ENCODE data around the gene CLSTN2.
A peak's percentile ranks its signal among the peaks of the same experiment; 100 is the strongest.

The CLSTN2 gene

DNA sequence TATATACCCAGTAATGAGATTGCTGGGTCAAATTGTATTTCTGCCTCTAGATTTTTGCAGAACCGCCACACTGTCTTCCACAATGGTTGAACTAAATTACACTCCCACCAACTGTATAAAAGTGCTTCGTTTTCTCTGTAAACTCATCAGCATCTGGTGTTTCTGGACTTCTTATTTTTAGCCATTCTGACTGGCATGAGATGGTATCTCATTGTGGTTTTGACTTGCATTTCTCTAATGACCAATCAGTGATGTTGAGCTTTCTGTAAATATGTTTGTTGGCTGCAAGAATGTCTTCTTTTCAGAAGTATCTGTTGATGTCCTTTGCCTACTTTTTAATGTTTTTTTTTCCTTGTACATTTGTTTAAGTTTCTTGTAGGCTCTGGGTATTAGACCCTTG is 560.0 kb downstream of the CLSTN2 start:
- FAIRE-seq: no peak
- no peak for DNase-seq (ENCODE audit: low spot score)

GRCh38 chr3:140497331-140497730 is 562.3 kb downstream of the CLSTN2 start:
- FAIRE-seq (no peak), DNase-seq (ENCODE audit: low spot score) (no peak)

- peak; percentile 15 for DNase-seq (ENCODE audit: low spot score)
- no peak for FAIRE-seq
Observed at GRCh38 chr3:140499114-140499757, 564.3 kb downstream of the CLSTN2 start.

- DNase-seq (ENCODE audit: low spot score): no peak
- FAIRE-seq: no peak
Observed at GRCh38 chr3:140500473-140500872, 565.5 kb downstream of the CLSTN2 start.

DNA sequence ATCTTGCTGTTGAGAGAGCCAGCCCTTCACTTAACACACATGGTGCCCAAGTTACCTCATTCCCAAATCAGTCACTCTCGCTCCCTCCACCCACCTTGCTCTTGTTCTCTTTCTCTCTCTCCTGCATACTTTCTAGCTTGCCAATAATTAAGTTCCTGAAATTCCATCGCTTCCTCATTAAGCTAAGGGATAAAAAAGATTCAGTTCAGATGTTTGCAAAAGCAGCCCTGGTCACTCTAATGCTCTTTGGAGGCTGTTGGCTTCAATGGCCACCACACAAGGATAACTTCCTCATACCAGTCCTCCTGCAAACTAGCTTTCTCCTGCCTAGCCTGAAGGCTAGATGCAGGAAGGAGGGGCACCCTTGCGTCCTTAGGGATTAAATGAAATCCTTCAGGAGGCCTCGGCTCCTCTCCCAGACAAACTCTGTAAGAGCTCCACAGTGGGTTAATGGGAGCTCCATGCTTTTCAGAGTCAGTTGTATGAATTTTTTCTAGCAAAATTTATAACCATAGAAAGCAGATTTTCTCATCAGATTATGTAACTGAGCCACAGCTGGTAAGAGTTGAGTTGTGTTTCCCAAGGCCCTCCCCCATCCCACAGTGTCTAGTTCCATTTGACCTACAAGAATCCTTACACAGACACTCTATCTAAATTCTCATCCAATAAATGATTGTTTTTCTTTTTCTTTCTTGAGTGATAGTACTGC is 566.2 kb downstream of the CLSTN2 start:
- DNase-seq (ENCODE audit: low spot score) (no peak), FAIRE-seq (no peak)

DNA sequence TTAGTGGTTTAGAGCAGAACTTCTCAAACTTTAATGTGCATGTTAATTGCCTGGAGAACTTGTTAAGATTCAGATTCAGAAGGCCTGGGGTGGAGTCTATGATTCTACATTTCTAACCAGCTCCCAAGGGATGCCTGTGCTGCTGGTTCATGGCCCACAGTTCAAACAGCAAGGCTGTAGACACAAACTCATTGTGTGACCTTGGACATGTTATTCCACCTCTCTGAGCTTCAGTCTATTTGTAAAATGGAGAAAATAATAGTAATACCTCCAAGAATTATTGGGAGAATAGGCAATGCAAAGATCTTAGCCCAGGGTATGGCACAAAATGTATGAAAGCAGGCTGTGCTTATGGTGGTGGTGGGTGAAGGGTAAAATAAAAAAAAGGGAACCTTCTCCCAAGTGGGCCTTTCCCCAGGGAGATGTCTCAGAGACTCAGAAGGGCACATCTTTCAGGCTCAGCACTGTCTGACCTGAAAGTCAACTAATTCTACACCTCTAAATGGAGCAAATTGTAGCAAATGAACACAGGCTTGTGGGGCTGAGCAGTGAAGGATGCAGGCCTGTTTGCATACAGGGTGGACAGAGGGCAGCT is 566.9 kb downstream of the CLSTN2 start:
- no peak for DNase-seq (ENCODE audit: low spot score)
- no peak for FAIRE-seq

DNA sequence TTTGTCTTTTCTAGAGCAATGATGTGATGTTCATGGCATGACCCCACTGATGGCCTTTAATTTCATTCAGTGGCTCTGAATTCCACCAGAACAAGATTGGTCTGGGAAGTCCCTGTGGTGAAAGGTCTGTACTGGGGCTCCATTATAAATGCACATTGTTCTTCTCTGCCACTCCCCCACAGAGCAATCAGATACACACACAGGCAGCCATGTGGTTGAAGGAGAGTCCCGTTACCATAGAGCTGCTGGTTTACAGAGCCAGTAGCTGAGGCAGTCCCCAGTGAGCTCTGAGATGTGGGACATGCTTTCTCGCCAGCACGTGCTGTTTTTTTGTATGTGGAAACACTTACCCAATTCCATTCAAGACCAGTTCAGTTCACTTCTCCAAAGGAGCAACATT is 570.2 kb downstream of the CLSTN2 start:
- FAIRE-seq (no peak), DNase-seq (ENCODE audit: low spot score) (no peak)

DNA sequence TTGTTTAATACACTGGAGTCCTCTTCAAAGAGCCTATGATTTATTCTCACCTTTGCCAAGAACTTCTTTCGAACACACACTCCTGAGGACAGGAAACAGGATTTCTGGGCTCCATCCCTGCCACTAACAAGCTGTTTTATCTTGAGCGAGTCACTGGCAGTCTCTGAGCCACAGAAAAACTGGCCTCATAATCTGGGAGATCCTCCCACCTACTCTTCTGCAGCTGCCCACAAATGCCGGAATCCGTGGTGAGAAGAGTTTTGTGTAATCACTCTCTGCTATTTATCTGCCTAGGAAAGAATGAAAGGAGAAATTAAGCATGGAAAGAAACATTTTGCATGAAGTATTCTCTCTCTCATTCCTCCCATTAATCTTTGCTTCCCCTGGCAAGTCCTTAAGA is 570.9 kb downstream of the CLSTN2 start:
- FAIRE-seq: no peak

GRCh38 chr3:140508550-140508949 is 573.6 kb downstream of the CLSTN2 start:
- DNase-seq (ENCODE audit: low spot score): no peak
- no peak for FAIRE-seq

More for the DNA sequence above, 570.9 kb downstream of the CLSTN2 start:
- DNase-seq (ENCODE audit: low spot score): no peak

DNA sequence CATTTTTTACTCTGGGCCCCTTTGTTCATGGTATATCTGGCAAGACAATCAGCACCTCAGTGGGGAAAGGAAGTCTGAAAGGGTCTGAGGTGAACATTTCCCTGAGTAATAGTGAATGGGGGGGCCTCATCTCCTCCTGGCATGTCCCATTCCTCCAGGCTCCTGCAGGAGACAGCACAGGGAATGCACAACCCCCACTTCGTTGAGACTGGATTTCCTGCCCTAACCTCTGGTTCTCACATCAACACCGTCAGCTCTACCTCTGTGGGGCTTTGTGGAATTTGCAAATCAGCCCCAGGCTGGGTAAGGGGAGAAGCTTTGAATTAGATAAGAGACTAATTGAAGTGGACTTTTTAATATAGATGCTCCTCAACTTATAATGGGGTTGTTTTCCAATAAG is 574.5 kb downstream of the CLSTN2 start:
- DNase-seq (ENCODE audit: low spot score) (no peak), FAIRE-seq (no peak)

- DNase-seq (ENCODE audit: low spot score) (no peak), FAIRE-seq (no peak)
Observed at GRCh38 chr3:140510303-140510861, 575.4 kb downstream of the CLSTN2 start.

DNA sequence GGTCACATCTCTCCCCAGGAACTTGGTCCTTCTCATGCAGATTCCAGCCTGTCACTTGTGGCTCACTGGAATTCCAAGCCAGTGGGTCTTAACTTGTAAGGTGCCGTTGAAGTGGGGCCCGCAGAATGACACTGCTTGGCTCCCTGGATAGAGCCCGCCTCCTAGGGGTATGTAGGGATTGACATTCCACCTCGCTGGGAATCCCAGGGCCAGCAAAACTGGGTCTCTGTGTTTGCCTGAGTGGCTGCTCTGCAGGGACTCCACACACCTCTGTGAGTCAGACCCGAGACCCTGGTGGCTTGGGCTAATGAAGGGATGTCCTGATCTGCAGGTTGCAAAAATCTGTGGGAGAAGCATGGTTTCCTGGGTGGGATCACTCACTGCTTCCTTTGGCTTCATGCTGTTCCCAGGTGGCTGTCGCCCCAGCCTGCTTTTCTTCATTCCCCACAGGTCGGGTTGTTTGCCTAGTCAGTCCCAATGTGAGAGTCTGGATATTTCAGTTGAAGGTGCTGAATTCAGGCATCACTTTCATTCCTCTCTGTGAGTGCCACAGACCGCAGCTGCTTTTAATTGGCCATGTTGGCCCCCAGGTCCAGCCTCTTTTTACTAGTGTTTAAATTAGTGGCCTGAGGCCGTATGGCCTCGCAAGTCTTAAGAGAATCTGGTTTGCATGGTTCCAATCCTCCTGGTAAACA is 586.9 kb downstream of the CLSTN2 start:
- no peak for FAIRE-seq

DNA sequence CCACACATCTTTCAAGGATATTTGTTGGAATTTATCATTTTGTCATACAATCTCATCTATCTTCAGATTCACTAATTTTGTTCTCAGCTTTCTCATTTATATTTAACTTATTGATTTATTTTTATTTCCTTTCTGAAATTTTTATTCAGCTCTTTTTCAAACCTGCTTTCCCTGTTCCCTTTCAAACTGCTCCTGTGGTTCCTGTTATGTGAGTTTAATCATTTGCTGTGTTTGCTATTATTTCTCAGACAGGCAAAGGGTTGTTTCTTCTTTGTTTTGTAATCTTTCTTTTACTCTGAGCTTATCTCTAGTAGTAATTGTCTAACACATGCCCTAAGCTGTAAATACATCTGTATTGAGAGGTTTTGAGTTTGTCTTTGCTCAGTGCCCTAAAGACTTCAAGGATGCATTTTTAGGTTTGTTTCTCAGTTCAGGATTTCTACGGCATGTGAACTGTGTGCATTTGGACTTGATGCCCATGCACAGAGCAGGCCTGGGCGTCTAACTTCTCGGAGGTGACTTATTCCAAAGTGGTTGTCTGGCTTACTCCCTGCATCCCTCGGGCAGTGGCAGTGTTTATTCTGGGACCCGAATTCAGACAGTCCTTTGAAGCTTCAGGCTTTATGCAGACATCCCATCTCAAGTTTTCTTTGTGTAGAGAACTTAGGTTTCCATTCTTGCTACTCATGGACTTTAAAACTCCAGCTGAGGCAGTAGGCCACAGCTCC is 587.8 kb downstream of the CLSTN2 start:
- FAIRE-seq: no peak
- DNase-seq (ENCODE audit: low spot score): no peak

More for the DNA sequence above, 586.9 kb downstream of the CLSTN2 start:
- DNase-seq (ENCODE audit: low spot score): no peak

GRCh38 chr3:140523600-140523999 is 588.6 kb downstream of the CLSTN2 start:
- DNase-seq (ENCODE audit: low spot score): no peak
- no peak for FAIRE-seq

- no peak for DNase-seq (ENCODE audit: low spot score)
- FAIRE-seq: no peak
Observed at GRCh38 chr3:140527156-140527555, 592.2 kb downstream of the CLSTN2 start.

GRCh38 chr3:140529096-140529495 is 594.1 kb downstream of the CLSTN2 start:
- FAIRE-seq (no peak), DNase-seq (ENCODE audit: low spot score) (peak; percentile 89)

DNA sequence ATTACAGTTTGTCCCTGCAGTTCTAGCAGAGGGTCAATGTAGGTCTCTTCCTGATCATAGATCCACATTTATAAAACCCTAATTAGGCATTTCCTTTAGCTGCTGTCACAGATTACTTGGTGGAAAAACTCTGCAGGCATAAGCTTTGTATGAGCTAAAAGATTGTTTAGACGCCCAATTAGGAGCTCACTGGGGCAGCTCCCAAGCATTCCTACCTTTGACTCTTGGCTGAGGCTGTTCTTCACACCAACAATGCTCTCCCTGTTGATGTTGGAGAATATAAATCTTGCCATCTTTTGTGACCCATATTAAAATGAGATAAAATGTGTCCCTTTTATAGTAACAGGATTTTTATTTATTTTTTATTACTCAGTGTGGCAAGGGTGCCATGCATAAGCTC is 594.6 kb downstream of the CLSTN2 start:
- FAIRE-seq: no peak
- no peak for DNase-seq (ENCODE audit: low spot score)

DNA sequence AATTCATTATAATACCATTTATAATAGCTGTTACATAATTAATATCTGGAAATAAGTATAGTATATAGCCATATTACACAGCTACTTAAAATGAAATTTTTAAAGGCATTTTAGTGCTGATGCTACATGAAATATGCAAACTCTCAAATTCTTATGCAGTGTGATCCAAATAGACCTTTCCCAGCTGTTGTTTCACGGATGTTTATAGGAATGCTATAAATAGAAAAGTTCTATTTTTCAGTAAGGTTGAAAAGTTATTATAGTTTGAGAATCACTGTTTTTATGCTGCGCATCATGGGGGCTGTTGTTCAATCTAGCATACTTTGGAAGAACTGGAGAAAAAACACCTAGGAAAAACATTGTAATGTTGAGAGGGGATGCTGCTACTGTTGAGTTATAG is 595.1 kb downstream of the CLSTN2 start:
- no peak for DNase-seq (ENCODE audit: low spot score)
- FAIRE-seq: no peak

GRCh38 chr3:140530603-140531002 is 595.6 kb downstream of the CLSTN2 start:
- DNase-seq (ENCODE audit: low spot score) (peak; percentile 38), FAIRE-seq (no peak)

DNA sequence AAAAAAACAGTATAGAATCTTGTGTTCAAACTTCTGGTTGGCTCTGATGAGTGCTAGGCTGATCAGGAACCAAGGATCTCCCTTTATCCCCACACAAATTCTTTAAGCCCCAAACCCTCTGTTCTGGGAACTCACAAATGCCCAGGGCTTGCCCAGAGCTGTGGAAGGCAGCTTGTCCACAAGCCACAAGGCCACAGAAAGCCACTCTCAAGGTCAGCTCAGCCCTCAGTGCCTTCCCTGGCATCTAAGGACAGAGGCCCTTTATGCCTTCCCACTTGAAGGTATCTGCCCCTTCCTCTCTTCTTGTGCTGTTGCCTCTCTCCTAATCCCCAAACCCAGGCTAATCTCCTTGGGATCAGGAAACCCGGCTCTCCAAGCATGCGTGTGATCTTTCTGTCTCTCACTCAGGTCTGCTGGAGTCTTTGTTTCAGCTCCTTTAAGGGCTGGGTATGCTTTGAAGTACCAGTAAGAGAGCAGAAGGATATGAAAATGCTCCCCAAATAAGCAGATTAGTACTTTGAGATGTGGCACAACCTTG is 597.9 kb downstream of the CLSTN2 start:
- DNase-seq (ENCODE audit: low spot score) (no peak), FAIRE-seq (no peak)
